Spleen (tissue), 11 donors: ENCODE measurements around the gene LYPD1. TPM values are rescaled to one million over a fixed set of nuclear protein-coding genes. Genes with fewer than 3 reads are reported as not detected.

Source experiments
- DNase-seq: peaks from one replicate; pipeline ENCODE4 v3.0.0-alpha.2; 2020
- H3K27ac ChIP-seq, 8 donors: fragments of 200-600 bp; sonication (generic) in 7 of 8; 1 replicate in 4 of 8; 2 replicates in 4 of 8; pipeline versions ENCODE4 v1.5.0 to v1.8.0; 2016 to 2021; ENCODE audit warnings: inconsistent platforms in 4 of 8, mild to moderate bottlenecking in 4 of 8, moderate library complexity in 1 of 8
- H3K27me3 ChIP-seq, 7 donors: fragments of 200-600 bp; sonication (generic) in 6 of 7; replicated peaks in 1 of 7; 1 replicate in 4 of 7; 2 replicates in 3 of 7; pipeline versions ENCODE4 v1.5.0 to v1.8.0; 2016 to 2021; ENCODE audit warnings: inconsistent platforms in 3 of 7, mild to moderate bottlenecking in 1 of 7
- H3K36me3 ChIP-seq, 6 donors: fragments of 200-600 bp; sonication (generic) in 5 of 6; 1 replicate in 4 of 6; 2 replicates in 2 of 6; pipeline versions ENCODE4 v1.5.0 to v1.8.0; 2016 to 2021; ENCODE audit warnings: inconsistent platforms in 2 of 6
- H3K4me1 ChIP-seq, 6 donors: fragments of 200-600 bp; sonication (generic) in 5 of 6; 1 replicate in 3 of 6; 2 replicates in 3 of 6; pipeline versions ENCODE4 v1.5.0 to v1.8.0; 2016 to 2021; ENCODE audit warnings: inconsistent platforms in 3 of 6
- H3K4me3 ChIP-seq, 8 donors: fragments of 200-600 bp; sonication (generic) in 7 of 8; 1 replicate in 4 of 8; 2 replicates in 4 of 8; pipeline versions ENCODE4 v1.5.0 to v1.8.0; 2016 to 2021; ENCODE audit warnings: inconsistent platforms in 4 of 8, mild to moderate bottlenecking in 4 of 8, moderate library complexity in 2 of 8
- H3K9me3 ChIP-seq, 8 donors: fragments of 200-600 bp; sonication (generic) in 7 of 8; 1 replicate in 4 of 8; 2 replicates in 4 of 8; pipeline versions ENCODE4 v1.5.0 to v1.8.0; 2016 to 2021; ENCODE audit warnings: inconsistent platforms in 4 of 8
- POLR2A ChIP-seq, 3 donors: fragments of 450-650 bp; IDR thresholded peaks; one replicate each; pipeline ENCODE4 v1.5.1; 2017; ENCODE audit warnings: antibody characterized with exemption in 3 of 3, mild to moderate bottlenecking in 1 of 3
- POLR2AphosphoS5 ChIP-seq, 3 donors: sonication (generic); formaldehyde crosslinking; IDR thresholded peaks; one replicate each; pipeline ENCODE4 v1.5.1; 2017; ENCODE audit warnings: antibody characterized with exemption in 3 of 3
- WGBS, 5 donors: extraction: QIAGEN DNeasy Blood & Tissue Kit in 3 of 5; methylation state at CpG; one replicate each; pipeline versions ENCODE4 v1.1.5 to v1.1.7; 2013 to 2018; 5-methylcytosine and 5-hydroxymethylcytosine counted together
- intact Hi-C: fragments of 100-400 bp; cut with DNase I; formaldehyde crosslinking; loops from one replicate; pipeline ENCODE4 v1.15.0; 2023; ENCODE audit warnings: low total_unique reads
- polyA plus RNA-seq, 3 donors: library from polyadenylated mRNA; stranded (reverse); fragments of 200-250 nt; gene quantifications; one replicate each; pipeline ENCODE4 v1.2.1, GENCODE V29; 2013
- total RNA-seq, 7 donors: library from RNA; depleted of rRNA in 3 of 7; stranded (reverse); fragments of >200 nt in 3 of 7; fragmentation: NEBNext Ultra II Directional in 4 of 7; extraction: Animal tissue kit (Norgen Biotek cat#: 25700) in 4 of 7; gene quantifications; one replicate each; pipeline versions ENCODE4 v1.1.0 to v1.2.1, GENCODE V29; 2016 to 2021
- TF ChIP-seq, protein P1 (sequence below), 11 experiments: fragments of 200-600 bp in 7 of 11; fragments of 450-650 bp in 4 of 11; sonication (generic) in 4 of 11; IDR thresholded peaks in 8 of 11; conservative IDR thresholded peaks in 3 of 11; 1 replicate in 7 of 11; 2 replicates in 4 of 11; pipeline versions ENCODE4 v1.4.0 to v1.8.0; 2016 to 2021; ENCODE audit warnings: antibody characterized with exemption in 11 of 11, inconsistent platforms in 4 of 11, mild to moderate bottlenecking in 1 of 11
- donor health status: healthy with polysubstance abuse.
- donor health status: DM: no; HTN: no; CAD: no; lungs with moderate emphysema.
- donor health status: DM: no; HTN: no; CAD: no.
- donor health status: Bipolar disorder and iron deficiency.
- donor health status: healthy.
- donor health status: DM: no; HTN: no; CAD: no.
- donor health status: DM: yes; HTN: yes; CAD: no.

LYPD1 gene
- total and polyA plus RNA-seq, 10 donors = 0.10 to 4.3 (median 0.46) TPM

DNA sequence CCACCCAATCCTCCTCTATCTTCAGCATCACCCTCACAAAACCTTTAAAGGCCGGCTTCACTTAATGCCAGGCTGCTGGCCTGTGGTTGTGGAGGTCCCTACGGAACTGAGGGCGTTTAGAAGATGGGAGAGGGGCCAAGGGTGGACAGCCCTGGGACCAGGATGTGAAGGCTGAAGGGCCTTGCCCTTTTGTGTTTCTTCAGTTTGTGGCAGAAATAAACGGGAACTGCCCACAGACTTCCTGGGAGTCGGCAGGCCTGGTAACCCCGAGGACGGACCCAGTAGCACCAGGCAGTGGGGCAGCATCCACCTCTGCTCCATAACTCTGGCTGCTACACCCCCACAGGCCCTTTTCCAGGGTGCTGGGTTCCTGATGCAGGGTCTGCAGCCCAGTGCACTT, 51.3 kb downstream of the LYPD1 start:
- H3K4me1 ChIP-seq = no peaks in the 10 kb centered on the region
- H3K9me3 ChIP-seq = no peaks in the 10 kb centered on the region
- DNase-seq = no peak
- no peak overlapping the region for H3K27ac ChIP-seq
- 62 to 85% (median 75%) methylated on average over 5 to 7 of the region's 7 CpGs for WGBS, 5 donors
- H3K27me3 ChIP-seq = no peaks in the 10 kb centered on the region
- TF ChIP-seq POLR2AphosphoS5 (IDR thresholded peaks at IDR 0.05) = no peak
- TF ChIP-seq, protein P1, sequence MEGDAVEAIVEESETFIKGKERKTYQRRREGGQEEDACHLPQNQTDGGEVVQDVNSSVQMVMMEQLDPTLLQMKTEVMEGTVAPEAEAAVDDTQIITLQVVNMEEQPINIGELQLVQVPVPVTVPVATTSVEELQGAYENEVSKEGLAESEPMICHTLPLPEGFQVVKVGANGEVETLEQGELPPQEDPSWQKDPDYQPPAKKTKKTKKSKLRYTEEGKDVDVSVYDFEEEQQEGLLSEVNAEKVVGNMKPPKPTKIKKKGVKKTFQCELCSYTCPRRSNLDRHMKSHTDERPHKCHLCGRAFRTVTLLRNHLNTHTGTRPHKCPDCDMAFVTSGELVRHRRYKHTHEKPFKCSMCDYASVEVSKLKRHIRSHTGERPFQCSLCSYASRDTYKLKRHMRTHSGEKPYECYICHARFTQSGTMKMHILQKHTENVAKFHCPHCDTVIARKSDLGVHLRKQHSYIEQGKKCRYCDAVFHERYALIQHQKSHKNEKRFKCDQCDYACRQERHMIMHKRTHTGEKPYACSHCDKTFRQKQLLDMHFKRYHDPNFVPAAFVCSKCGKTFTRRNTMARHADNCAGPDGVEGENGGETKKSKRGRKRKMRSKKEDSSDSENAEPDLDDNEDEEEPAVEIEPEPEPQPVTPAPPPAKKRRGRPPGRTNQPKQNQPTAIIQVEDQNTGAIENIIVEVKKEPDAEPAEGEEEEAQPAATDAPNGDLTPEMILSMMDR (IDR thresholded peaks at IDR 0.05 in 8 of 11, conservative IDR thresholded peaks at IDR 0.05 in 3 of 11) = no peak
- TF ChIP-seq POLR2A (IDR thresholded peaks at IDR 0.05) = no peak
- intact Hi-C loops = no loop called here
- no peak overlapping the region for H3K4me3 ChIP-seq
- H3K36me3 ChIP-seq = no peaks in the 10 kb centered on the region

DNA sequence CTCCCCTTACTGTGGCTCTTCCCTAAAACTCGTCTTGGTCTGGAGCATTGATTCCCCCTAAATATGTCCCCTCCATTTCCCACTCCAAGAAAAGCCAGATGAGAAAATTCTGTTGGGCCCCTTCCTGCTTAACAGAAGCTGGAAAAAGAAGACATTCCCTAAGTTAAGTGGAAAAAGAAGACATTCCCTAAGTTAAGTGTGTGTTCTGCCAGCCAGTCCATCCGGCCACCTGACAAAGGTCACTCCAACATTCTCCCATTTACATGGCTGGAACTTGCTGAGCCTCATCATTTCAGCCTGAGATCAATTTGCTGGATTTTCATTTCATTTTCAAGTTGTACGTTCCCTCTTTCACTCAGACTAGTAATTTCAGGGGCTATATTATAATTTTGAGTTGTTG, 52.0 kb downstream of the LYPD1 start:
- intact Hi-C loops = no loop called here
- no peak for DNase-seq

GRCh38 chr2:132615329-132616085, 54.5 kb downstream of the LYPD1 start:
- Histone ChIP-seq H3K27me3 (no peaks in the 10 kb centered on the region), H3K4me1 (no peaks in the 10 kb centered on the region), H3K4me3 (no peak overlapping the region), H3K9me3 (no peaks in the 10 kb centered on the region), H3K36me3 (no peaks in the 10 kb centered on the region), H3K27ac (no peak overlapping the region)
- intact Hi-C loops = no loop called here
- 86 to 98% (median 90%) methylated on average over 5 of the region's 5 CpGs for WGBS, 5 donors
- TF ChIP-seq, protein P1 (IDR thresholded peaks at IDR 0.05 in 8 of 11, conservative IDR thresholded peaks at IDR 0.05 in 3 of 11) = no peak
- TF ChIP-seq POLR2A (IDR thresholded peaks at IDR 0.05) = no peak
- no peak for TF ChIP-seq POLR2AphosphoS5 (IDR thresholded peaks at IDR 0.05)
- DNase-seq = no peak

More for the DNA sequence above, 52.0 kb downstream of the LYPD1 start:
- Histone ChIP-seq H3K27me3 (no peaks in the 10 kb centered on the region), H3K4me3 (no peak overlapping the region), H3K36me3 (no peaks in the 10 kb centered on the region), H3K9me3 (no peaks in the 10 kb centered on the region), H3K27ac (no peak overlapping the region), H3K4me1 (no peaks in the 10 kb centered on the region)
- TF ChIP-seq POLR2A (IDR thresholded peaks at IDR 0.05) (no peak), POLR2AphosphoS5 (IDR thresholded peaks at IDR 0.05) (no peak)
- TF ChIP-seq, protein P1 (IDR thresholded peaks at IDR 0.05 in 8 of 11, conservative IDR thresholded peaks at IDR 0.05 in 3 of 11) = no peak
- WGBS, 5 donors = 51 to 76% (median 68%) methylated on average over 3 of the region's 3 CpGs

GRCh38 chr2:132611719-132612118, 58.3 kb downstream of the LYPD1 start:
- intact Hi-C loops = no loop called here
- no peaks in the 10 kb centered on the region for H3K36me3 ChIP-seq
- H3K4me1 ChIP-seq = no peaks in the 10 kb centered on the region
- WGBS, 5 donors = 57 to 71% (median 62%) methylated on average over 2 of the region's 2 CpGs
- TF ChIP-seq POLR2AphosphoS5 (IDR thresholded peaks at IDR 0.05) (no peak), POLR2A (IDR thresholded peaks at IDR 0.05) (no peak)
- TF ChIP-seq, protein P1 (IDR thresholded peaks at IDR 0.05 in 8 of 11, conservative IDR thresholded peaks at IDR 0.05 in 3 of 11) = no peak
- H3K4me3 ChIP-seq = no peak overlapping the region
- DNase-seq = no peak
- no peaks in the 10 kb centered on the region for H3K9me3 ChIP-seq
- no peak overlapping the region for H3K27ac ChIP-seq
- H3K27me3 ChIP-seq = no peaks in the 10 kb centered on the region
